Neutrophil (primary cell): ENCODE measurements around the gene TRIM25.

Experiments used
- H3K27ac ChIP-seq: fragments of 200-600 bp; sonication (generic); 2 replicates; pipeline ENCODE4 v1.5.1; 2016; ENCODE audit warnings: mild to moderate bottlenecking, moderate library complexity
- H3K27me3 ChIP-seq: fragments of 200-600 bp; sonication (generic); 2 replicates; pipeline ENCODE4 v1.6.0; 2016; ENCODE audit warnings: mild to moderate bottlenecking
- H3K36me3 ChIP-seq: fragments of 200-600 bp; sonication (generic); 2 replicates; pipeline ENCODE4 v1.5.1; 2017
- H3K4me1 ChIP-seq, 2 experiments: fragments of 200-600 bp in 1 of 2; sonication (generic) in 1 of 2; 1 replicate in 1 of 2; 2 replicates in 1 of 2; pipeline versions ENCODE4 v1.5.1 to v1.6.1; 2013 to 2016; ENCODE audit warnings: low read depth in 1 of 2, low read length in 1 of 2, mild to moderate bottlenecking in 1 of 2, moderate library complexity in 1 of 2; ENCODE audit not compliant: control insufficient read depth in 1 of 2, insufficient read depth in 1 of 2
- H3K4me3 ChIP-seq, 2 experiments: fragments of 200-600 bp in 1 of 2; sonication (generic) in 1 of 2; 1 replicate in 1 of 2; 2 replicates in 1 of 2; pipeline ENCODE4 v1.5.1; 2013 to 2016; ENCODE audit warnings: low read depth in 1 of 2, low read length in 1 of 2, mild to moderate bottlenecking in 1 of 2, moderate library complexity in 1 of 2
- H3K9me3 ChIP-seq: fragments of 200-600 bp; sonication (generic); 2 replicates; pipeline ENCODE4 v1.5.1; 2016
- TF ChIP-seq, protein P1 (sequence below): fragments of 200-600 bp; sonication (generic); IDR thresholded peaks from 2 replicates; pipeline ENCODE4 v1.5.1; 2016; ENCODE audit warnings: antibody characterized with exemption

TRIM25 gene

DNA sequence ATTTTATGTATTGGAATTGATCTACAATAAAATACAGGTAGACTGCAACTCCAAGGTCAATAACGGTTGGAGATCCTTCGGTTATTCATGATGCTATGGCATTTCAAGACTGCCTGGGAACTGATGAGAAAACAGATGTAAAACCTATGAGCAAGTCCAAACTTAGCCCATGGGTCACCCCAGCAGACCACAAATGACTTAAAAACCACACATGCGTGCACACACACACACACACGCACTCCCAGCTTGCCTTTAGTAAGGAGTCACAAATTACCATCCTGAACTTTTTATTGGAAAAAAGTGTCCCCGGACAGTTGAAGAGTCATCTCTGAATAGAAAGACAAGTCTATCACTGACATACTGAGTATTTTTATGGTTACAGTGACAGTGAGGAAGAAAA is 26.7 kb downstream of the TRIM25 start:
- Histone ChIP-seq H3K4me3 (no peak overlapping the region), H3K27me3 (no peaks in the 10 kb centered on the region), H3K4me1 (peaks cover 35 to 40% of the 10 kb centered on the region in 2 experiments), H3K9me3 (no peaks in the 10 kb centered on the region), H3K36me3 (peaks cover 77% of the 10 kb centered on the region), H3K27ac (peak overlapping the region; percentile 54)
- TF ChIP-seq, protein P1, sequence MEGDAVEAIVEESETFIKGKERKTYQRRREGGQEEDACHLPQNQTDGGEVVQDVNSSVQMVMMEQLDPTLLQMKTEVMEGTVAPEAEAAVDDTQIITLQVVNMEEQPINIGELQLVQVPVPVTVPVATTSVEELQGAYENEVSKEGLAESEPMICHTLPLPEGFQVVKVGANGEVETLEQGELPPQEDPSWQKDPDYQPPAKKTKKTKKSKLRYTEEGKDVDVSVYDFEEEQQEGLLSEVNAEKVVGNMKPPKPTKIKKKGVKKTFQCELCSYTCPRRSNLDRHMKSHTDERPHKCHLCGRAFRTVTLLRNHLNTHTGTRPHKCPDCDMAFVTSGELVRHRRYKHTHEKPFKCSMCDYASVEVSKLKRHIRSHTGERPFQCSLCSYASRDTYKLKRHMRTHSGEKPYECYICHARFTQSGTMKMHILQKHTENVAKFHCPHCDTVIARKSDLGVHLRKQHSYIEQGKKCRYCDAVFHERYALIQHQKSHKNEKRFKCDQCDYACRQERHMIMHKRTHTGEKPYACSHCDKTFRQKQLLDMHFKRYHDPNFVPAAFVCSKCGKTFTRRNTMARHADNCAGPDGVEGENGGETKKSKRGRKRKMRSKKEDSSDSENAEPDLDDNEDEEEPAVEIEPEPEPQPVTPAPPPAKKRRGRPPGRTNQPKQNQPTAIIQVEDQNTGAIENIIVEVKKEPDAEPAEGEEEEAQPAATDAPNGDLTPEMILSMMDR, result no peak

GRCh38 chr17:56886288-56886731 is 27.5 kb downstream of the TRIM25 start:
- Histone ChIP-seq H3K36me3 (peaks cover 76% of the 10 kb centered on the region), H3K27ac (peak overlapping the region; percentile 54)
- TF ChIP-seq, protein P1, result no peak

DNA sequence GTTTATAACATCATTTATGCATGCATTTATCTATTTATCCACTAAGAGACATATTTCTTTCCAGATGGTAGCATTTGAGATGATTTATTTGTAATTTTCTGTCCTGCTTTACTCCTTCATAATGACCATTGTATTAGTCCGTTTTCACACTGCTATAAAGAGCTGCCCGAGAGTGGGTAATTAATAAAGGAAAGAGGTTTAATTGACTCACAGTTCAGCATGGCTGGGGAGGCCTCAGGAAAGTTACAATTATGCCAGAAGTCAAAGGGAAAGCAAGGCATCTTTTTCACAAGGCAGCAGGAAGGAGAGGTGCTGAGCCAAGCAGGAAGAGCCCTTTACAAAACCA is 28.6 kb downstream of the TRIM25 start:
- no peaks in the 10 kb centered on the region for H3K9me3 ChIP-seq
- H3K36me3 ChIP-seq, result peaks cover 66% of the 10 kb centered on the region
- H3K27ac ChIP-seq, result peak overlapping the region; percentile 54
- TF ChIP-seq, protein P1, result no peak
- no peaks in the 10 kb centered on the region for H3K27me3 ChIP-seq
- H3K4me1 ChIP-seq, result peaks cover 35 to 40% of the 10 kb centered on the region in 2 experiments
- H3K4me3 ChIP-seq, result no peak overlapping the region

More at GRCh38 chr17:56886288-56886731, 27.5 kb downstream of the TRIM25 start:
- Histone ChIP-seq H3K9me3 (no peaks in the 10 kb centered on the region), H3K4me3 (no peak overlapping the region), H3K27me3 (no peaks in the 10 kb centered on the region), H3K4me1 (peaks cover 35 to 40% of the 10 kb centered on the region in 2 experiments)

DNA sequence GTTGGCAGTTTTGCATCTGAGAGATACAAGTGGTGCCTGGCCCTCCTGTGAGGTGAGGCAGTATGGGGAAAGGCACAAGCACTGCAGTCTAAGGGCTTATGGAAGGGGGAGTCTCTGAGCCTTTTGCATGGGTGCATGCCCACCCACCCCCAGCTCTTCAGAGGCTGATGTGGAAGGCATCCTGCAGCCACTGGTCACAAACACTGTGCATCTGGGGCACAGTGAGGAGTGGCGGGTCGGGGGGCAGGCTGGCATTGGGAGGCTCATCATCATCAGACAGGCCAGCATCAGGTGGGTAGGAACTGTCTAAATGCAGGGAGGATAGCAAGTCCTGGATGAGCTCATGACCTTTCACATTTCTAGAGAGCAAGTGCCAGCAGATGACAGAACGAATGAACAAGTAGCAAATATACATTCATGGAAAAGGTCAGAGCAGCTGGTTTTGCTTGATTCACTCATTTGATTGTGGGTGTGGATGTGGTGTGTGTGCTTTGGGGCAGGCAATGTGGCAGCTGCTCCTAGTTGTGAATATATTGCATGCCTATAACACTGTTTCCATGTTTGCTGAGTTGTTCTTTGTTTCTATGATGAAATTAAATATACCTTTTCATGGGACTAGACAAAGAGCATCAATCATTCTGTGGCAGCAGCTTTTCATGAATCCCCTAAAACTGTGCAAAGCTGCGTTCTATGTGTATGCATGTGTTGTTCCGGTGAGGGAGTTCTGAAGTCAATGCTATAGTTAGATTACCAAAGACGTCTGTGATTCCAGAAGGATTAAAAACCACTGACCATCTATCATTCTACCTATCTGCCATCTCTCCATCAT is 29.2 kb downstream of the TRIM25 start:
- H3K27ac ChIP-seq, result peak overlapping the region; percentile 54

GRCh38 chr17:56883616-56884015 is 30.2 kb downstream of the TRIM25 start:
- H3K27me3 ChIP-seq, result no peaks in the 10 kb centered on the region
- peaks cover 49% of the 10 kb centered on the region for H3K36me3 ChIP-seq
- TF ChIP-seq, protein P1, result no peak
- H3K27ac ChIP-seq, result peak overlapping the region; percentile 41
- no peaks in the 10 kb centered on the region for H3K9me3 ChIP-seq
- no peak overlapping the region for H3K4me3 ChIP-seq
- peaks cover 35 to 40% of the 10 kb centered on the region in 2 experiments for H3K4me1 ChIP-seq

More for the DNA sequence above, 29.2 kb downstream of the TRIM25 start:
- H3K36me3 ChIP-seq, result peaks cover 60% of the 10 kb centered on the region
- no peaks in the 10 kb centered on the region for H3K27me3 ChIP-seq
- TF ChIP-seq, protein P1, result no peak
- no peaks in the 10 kb centered on the region for H3K9me3 ChIP-seq
- peaks cover 35 to 40% of the 10 kb centered on the region in 2 experiments for H3K4me1 ChIP-seq
- H3K4me3 ChIP-seq, result no peak overlapping the region
